ENCODE measurements around the gene TMEM141.

DNA sequence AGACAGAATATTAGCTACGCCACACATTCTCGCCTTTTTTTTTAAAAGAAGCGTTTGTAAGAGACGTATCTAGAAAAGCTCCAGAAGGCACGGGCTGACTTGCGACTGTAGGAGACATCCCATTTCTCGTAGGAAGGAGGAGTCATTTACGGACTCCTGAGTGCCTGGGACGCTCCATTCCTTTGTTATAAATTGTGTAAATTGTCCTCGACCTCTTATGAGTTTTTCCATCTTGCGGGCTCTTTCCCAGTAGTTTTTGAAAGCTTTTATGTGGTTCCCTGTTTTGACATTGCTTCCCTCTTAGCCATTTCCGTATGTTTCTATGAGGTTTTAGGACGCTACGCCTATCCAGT is 17.6 kb downstream of the TMEM141 start:
- TF ChIP-seq, protein P1, sequence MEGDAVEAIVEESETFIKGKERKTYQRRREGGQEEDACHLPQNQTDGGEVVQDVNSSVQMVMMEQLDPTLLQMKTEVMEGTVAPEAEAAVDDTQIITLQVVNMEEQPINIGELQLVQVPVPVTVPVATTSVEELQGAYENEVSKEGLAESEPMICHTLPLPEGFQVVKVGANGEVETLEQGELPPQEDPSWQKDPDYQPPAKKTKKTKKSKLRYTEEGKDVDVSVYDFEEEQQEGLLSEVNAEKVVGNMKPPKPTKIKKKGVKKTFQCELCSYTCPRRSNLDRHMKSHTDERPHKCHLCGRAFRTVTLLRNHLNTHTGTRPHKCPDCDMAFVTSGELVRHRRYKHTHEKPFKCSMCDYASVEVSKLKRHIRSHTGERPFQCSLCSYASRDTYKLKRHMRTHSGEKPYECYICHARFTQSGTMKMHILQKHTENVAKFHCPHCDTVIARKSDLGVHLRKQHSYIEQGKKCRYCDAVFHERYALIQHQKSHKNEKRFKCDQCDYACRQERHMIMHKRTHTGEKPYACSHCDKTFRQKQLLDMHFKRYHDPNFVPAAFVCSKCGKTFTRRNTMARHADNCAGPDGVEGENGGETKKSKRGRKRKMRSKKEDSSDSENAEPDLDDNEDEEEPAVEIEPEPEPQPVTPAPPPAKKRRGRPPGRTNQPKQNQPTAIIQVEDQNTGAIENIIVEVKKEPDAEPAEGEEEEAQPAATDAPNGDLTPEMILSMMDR (conservative IDR thresholded peaks at IDR 0.05): no peak
- TF ChIP-seq ZFX (IDR thresholded peaks at IDR 0.05): no peak
